Prostate gland (tissue), 2 donors: ENCODE data around the gene SEMA6C. TPM values are rescaled to one million over a fixed set of nuclear protein-coding genes. Genes with fewer than 3 reads are reported as not detected.

ENCODE experiments used
- DNase-seq: peaks from one replicate; pipeline ENCODE4 v3.0.0-alpha.2; 2019; ENCODE audit warnings: low spot score
- H3K27ac ChIP-seq, 2 donors: fragments of 200-600 bp; sonication (generic); 2 replicates each; pipeline ENCODE4 v1.5.1; 2017 to 2019
- H3K27me3 ChIP-seq: fragments of 200-600 bp; sonication (generic); replicated peaks from 2 replicates; pipeline ENCODE4 v1.5.1; 2019; ENCODE audit not compliant: insufficient read depth
- H3K36me3 ChIP-seq, 2 donors: fragments of 200-600 bp; sonication (generic); 1 replicate in 1 of 2; 2 replicates in 1 of 2; pipeline versions ENCODE4 v1.5.1 to v1.8.1; 2017 to 2019
- H3K4me1 ChIP-seq: fragments of 200-600 bp; sonication (generic); replicated peaks from 2 replicates; pipeline ENCODE4 v1.5.1; 2019
- H3K4me3 ChIP-seq, 2 donors: fragments of 200-600 bp; sonication (generic); 2 replicates each; pipeline ENCODE4 v1.5.1; 2017 to 2019
- H3K9me3 ChIP-seq: fragments of 200-600 bp; sonication (generic); 2 replicates; pipeline ENCODE4 v1.5.1; 2017
- POLR2A ChIP-seq: fragments of 450-650 bp; IDR thresholded peaks from one replicate; pipeline ENCODE4 v1.6.1; 2016; ENCODE audit warnings: antibody characterized with exemption, mild to moderate bottlenecking
- POLR2AphosphoS5 ChIP-seq: sonication (generic); formaldehyde crosslinking; IDR thresholded peaks from one replicate; pipeline ENCODE4 v1.6.1; 2017; ENCODE audit warnings: antibody characterized with exemption
- WGBS: methylation state at CpG from one replicate; pipeline ENCODE4 v1.1.5; 2018; 5-methylcytosine and 5-hydroxymethylcytosine counted together
- intact Hi-C: fragments of 100-400 bp; cut with DNase I; formaldehyde crosslinking; loops from one replicate; pipeline ENCODE4 v1.14.2; 2022
- total RNA-seq, 2 donors: library from RNA; depleted of rRNA; stranded (reverse); fragments of >200 nt; gene quantifications; one replicate each; pipeline ENCODE4 v1.1.0, GENCODE V29; 2016
- TF ChIP-seq, protein P1 (sequence below), 4 experiments: fragments of 200-600 bp in 2 of 4; fragments of 450-650 bp in 2 of 4; sonication (generic) in 2 of 4; IDR thresholded peaks; 1 replicate in 3 of 4; 2 replicates in 1 of 4; pipeline ENCODE4 v1.5.1; 2016 to 2019; ENCODE audit warnings: antibody characterized with exemption in 4 of 4, mild to moderate bottlenecking in 2 of 4, moderate library complexity in 2 of 4

The SEMA6C gene
- total RNA-seq, 2 donors from 2014 or later, result 4.1 to 173 TPM

DNA sequence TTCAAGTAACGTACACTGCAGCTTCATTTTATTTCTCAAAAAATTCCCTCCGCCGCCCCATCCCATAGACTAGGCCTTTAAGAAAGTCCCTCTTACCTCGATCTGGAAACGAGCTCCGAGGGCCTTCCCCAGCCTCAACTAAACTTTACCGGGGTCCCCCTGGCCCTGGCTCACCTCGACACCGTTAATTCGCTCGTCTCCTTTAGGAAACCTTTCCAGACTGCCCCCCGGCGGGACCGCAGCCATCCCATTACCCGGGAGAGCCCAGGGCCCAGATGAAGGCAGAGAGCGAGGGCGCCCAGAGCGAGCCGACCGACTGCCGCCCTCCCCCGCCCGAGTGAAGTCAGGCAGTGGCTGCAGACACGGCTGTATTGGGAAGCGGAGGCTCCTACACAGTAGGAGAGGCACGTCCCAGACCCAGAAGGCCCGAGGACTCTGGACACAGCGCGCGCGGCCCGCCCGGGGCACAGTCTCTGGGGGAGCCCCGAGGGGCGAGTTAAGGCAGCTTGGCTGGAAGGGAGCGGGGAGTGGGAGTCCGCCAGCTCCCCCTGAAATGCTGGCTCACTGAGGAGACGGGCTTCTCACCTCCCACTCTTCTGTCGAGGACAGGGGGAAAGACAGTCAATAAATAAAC, 14.6 kb downstream of the SEMA6C start:
- intact Hi-C loops, result no loop called here
- WGBS, result 26% methylated on average over 37 of the region's 39 CpGs
- TF ChIP-seq, protein P1, sequence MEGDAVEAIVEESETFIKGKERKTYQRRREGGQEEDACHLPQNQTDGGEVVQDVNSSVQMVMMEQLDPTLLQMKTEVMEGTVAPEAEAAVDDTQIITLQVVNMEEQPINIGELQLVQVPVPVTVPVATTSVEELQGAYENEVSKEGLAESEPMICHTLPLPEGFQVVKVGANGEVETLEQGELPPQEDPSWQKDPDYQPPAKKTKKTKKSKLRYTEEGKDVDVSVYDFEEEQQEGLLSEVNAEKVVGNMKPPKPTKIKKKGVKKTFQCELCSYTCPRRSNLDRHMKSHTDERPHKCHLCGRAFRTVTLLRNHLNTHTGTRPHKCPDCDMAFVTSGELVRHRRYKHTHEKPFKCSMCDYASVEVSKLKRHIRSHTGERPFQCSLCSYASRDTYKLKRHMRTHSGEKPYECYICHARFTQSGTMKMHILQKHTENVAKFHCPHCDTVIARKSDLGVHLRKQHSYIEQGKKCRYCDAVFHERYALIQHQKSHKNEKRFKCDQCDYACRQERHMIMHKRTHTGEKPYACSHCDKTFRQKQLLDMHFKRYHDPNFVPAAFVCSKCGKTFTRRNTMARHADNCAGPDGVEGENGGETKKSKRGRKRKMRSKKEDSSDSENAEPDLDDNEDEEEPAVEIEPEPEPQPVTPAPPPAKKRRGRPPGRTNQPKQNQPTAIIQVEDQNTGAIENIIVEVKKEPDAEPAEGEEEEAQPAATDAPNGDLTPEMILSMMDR (IDR thresholded peaks at IDR 0.05), result no peak
- TF ChIP-seq POLR2AphosphoS5 (no peak), POLR2A (no peak)

GRCh38 chr1:151130987-151131586, 15.3 kb downstream of the SEMA6C start:
- H3K27me3 ChIP-seq, result no peaks in the 10 kb centered on the region
- intact Hi-C loops, result no loop called here
- 5% methylated on average over 43 of the region's 45 CpGs for WGBS
- no peaks in the 10 kb centered on the region for H3K9me3 ChIP-seq
- H3K4me1 ChIP-seq, result no peaks in the 10 kb centered on the region
- TF ChIP-seq POLR2AphosphoS5 (peak; percentile 74), POLR2A (peak; percentile 33)
- TF ChIP-seq, protein P1 (IDR thresholded peaks at IDR 0.05), result no peak
- H3K27ac ChIP-seq, result peak overlapping the region in 1 of 2 donors; percentile 53
- DNase-seq, result peak; percentile 90
- H3K4me3 ChIP-seq, result peak overlapping the region; percentile 21 to 33
- H3K36me3 ChIP-seq, result no peaks in the 10 kb centered on the region

More for the DNA sequence above, 14.6 kb downstream of the SEMA6C start:
- Histone ChIP-seq H3K4me1 (no peaks in the 10 kb centered on the region), H3K9me3 (no peaks in the 10 kb centered on the region), H3K27me3 (no peaks in the 10 kb centered on the region), H3K36me3 (no peaks in the 10 kb centered on the region), H3K27ac (peak overlapping the region; percentile 29 to 45), H3K4me3 (peak overlapping the region; percentile 21 to 33)
- DNase-seq, result no peak

DNA sequence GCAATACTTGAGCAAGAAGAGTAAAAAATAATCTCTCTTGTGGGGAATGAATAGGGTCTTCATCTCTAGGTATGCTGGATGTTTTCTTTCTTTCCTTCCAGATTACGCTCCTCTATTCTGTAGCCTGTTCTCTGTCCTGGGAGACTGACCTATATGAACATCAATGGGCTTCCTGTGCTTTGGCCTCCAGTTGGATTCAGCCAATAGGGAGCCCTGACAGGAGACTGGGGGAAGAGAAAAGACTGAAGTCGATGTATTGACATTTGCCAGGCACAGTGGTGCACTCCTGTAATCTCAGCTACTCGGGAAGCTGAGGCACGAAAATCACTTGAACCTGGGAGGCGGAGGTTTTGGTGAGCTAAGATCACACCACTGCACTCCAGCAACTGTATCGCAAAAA, 17.6 kb downstream of the SEMA6C start:
- WGBS, result 87% methylated on average over 6 of the region's 6 CpGs
- no peak overlapping the region for H3K27ac ChIP-seq
- TF ChIP-seq POLR2A (no peak), POLR2AphosphoS5 (no peak)
- TF ChIP-seq, protein P1 (IDR thresholded peaks at IDR 0.05), result no peak

GRCh38 chr1:151124763-151125403, 21.5 kb downstream of the SEMA6C start:
- DNase-seq, result no peak
- Histone ChIP-seq H3K27me3 (no peaks in the 10 kb centered on the region), H3K27ac (no peak overlapping the region), H3K9me3 (no peaks in the 10 kb centered on the region), H3K36me3 (no peaks in the 10 kb centered on the region), H3K4me1 (no peaks in the 10 kb centered on the region), H3K4me3 (no peak overlapping the region)
- 85% methylated on average over 5 of the region's 5 CpGs for WGBS
- no peak for TF ChIP-seq POLR2AphosphoS5
- TF ChIP-seq, protein P1 (IDR thresholded peaks at IDR 0.05), result no peak
- no peak for TF ChIP-seq POLR2A
- intact Hi-C loops, result no loop called here

More for the DNA sequence above, 17.6 kb downstream of the SEMA6C start:
- Histone ChIP-seq H3K4me1 (no peaks in the 10 kb centered on the region), H3K4me3 (no peak overlapping the region), H3K27me3 (no peaks in the 10 kb centered on the region), H3K9me3 (no peaks in the 10 kb centered on the region), H3K36me3 (no peaks in the 10 kb centered on the region)
- intact Hi-C loops, result no loop called here
- no peak for DNase-seq
